ENCODE data around the gene DOCK2.

Gene DOCK2

GRCh38 chr5:169988947-169989346 is 351.9 kb downstream of the DOCK2 start:
- DNase-seq (ENCODE audit: low spot score), result no peak

DNA sequence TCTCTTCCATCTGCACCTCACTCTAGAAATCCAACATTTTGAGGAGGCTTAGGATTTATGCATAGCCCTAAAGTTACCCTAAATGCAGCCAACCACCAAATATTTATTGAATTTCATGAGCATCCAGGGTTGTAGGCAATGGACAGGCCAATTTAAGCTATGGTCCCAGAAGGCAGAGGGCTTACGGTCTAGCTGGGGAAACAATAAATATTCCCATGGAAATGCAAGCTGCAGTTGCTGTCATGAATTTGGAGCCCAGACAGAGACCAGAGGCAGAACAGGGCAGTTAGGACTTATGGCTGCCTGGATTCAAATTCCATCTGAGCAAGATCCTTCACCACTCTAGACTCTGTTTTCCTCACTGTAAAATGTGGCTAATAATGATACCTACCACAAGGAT is 352.3 kb downstream of the DOCK2 start:
- no peak for DNase-seq (ENCODE audit: low spot score)

DNA sequence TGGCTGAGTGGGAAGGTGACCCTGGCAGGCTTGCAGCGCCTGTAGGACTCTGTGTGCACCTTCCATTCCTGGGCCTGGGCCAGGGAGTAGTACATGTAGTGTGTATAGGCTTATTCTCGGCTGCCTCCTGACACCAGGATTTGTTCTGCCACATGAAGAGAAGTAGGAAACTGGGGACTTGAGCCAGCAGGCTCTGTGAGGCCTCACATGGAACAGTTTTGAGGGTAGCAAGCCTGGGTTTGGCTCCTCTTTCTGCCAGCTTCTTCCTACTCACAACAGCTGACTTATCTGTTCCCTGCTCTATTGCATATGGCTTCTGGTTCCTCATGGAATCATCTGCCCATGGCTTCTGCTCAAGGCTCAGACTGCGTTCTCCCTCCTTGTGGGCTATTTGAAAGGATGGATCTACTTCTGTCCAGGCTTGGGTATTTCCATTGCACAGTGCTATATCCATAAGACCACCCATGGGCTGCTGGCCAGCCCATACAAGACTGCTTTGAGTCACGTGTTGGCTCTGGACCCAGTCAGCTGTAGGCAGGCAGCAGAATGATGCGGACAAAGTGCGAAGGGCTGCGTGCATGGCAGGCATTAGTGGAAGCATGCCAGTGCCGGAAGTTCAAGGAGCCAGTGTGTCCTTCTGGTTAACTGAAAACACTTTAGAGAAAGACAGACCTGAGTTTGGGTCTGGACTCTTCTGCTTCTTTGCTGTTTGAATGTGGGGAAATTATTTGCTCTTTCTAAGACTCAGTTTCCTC is 354.2 kb downstream of the DOCK2 start:
- no peak for DNase-seq (ENCODE audit: low spot score)

DNA sequence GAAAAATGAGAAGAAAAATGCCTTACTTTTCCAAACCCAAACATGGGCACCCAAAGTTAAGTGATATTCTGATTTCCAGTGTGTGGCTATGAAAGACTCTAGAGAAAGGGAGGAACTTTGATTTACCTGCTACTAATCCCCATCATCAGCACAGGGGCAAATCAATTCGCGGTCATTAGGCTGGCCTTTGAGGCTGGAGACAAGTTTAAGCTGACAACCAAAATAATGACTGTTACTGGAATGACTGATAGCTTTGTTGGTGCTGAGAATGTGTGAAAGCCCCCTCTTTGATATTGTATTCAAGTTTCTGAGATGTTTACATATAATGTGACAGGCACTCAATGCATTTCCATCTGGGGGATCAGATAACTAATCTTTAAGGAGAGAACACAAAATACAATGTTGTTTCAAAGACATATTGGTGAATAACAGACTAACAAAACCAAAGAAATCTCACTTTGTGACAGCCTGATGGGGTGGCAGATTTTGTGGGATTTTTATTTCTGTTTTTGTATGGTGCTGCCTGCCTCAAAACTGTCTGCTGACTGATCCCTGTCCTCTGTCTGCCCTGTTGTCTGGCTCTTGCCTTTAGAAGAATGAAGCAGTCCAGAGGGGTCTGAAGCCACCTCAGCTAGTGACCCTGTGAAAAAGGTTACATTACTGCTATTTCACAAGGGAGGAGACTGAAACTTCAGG is 355.9 kb downstream of the DOCK2 start:
- no peak for DNase-seq (ENCODE audit: low spot score)

- DNase-seq (ENCODE audit: low spot score), result no peak
Measured at GRCh38 chr5:169993485-169993790, 356.4 kb downstream of the DOCK2 start.

- DNase-seq (ENCODE audit: low spot score), result no peak
Measured at GRCh38 chr5:169997798-169998197, 360.7 kb downstream of the DOCK2 start.

DNA sequence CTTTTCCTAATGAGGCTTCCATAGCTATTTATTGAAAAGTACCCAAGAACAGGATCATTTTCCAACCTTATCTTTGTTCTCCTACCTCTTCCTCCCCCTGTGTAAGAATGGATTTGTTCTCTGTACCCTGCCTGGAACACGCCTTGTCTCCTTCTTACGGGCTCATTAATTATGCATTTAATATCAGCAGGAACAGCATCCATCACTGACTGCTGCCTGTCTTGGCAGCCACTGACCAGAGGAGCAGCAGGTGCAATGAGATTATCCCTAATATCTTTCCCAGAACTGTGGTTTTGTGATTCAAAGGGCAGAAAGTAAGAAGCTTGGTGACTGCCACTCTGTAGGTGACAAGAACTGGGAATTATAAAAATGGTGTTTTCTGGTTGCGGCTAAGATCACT is 362.5 kb downstream of the DOCK2 start:
- DNase-seq (ENCODE audit: low spot score), result no peak

DNA sequence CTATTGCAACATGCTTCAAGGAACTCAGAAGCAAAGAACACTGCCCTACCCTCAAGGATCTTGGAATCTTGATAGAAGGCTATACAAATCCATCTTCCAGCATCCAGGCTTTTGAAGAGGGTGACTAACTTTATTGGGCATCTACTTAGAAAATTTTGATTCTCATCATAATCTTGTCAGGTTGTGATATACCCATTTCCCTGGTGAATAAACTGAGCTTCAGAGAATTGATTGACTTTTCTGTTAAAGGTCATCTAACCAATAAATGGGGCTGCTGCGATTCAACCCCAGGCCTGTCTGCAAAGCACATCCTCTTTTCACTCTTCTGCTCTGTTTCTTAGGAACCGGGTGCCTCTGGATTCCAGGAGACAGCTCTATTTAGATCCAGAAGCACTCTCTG is 363.1 kb downstream of the DOCK2 start:
- no peak for DNase-seq (ENCODE audit: low spot score)

GRCh38 chr5:170006021-170006420 is 368.9 kb downstream of the DOCK2 start:
- DNase-seq (ENCODE audit: low spot score), result no peak

GRCh38 chr5:170008376-170008775 is 371.3 kb downstream of the DOCK2 start:
- no peak for DNase-seq (ENCODE audit: low spot score)

GRCh38 chr5:170010595-170010994 is 373.5 kb downstream of the DOCK2 start:
- DNase-seq (ENCODE audit: low spot score), result no peak

- no peak for DNase-seq (ENCODE audit: low spot score)
Measured at GRCh38 chr5:170011751-170012150, 374.7 kb downstream of the DOCK2 start.

- no peak for DNase-seq (ENCODE audit: low spot score)
Measured at GRCh38 chr5:170012622-170013021, 375.5 kb downstream of the DOCK2 start.

- DNase-seq (ENCODE audit: low spot score), result no peak
Measured at GRCh38 chr5:170020423-170020822, 383.3 kb downstream of the DOCK2 start.

GRCh38 chr5:170021506-170021905 is 384.4 kb downstream of the DOCK2 start:
- DNase-seq (ENCODE audit: low spot score), result no peak

DNA sequence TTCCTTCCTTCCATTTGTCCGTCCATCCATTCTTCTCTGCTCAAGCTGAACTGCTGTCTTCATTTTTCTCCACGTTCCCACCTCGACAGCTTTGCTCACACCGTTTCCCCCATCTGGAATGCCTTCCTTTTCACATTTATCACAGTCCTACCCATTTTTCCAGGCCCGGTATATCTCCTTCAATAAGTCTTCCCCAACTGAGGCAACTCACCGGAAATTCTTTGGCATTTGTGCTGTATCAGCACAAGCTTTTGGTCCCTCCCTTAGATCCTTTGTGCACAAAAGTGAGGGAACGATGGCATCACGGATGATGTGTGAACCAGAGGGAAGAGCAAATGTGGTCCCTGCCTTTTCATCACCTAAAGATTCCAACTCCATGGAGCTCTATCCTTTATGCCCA is 388.8 kb downstream of the DOCK2 start:
- no peak for DNase-seq (ENCODE audit: low spot score)

- peak; percentile 32 for DNase-seq (ENCODE audit: low spot score)
Measured at GRCh38 chr5:170028124-170028523, 391.0 kb downstream of the DOCK2 start.

- no peak for DNase-seq (ENCODE audit: low spot score)
Measured at GRCh38 chr5:170034231-170034630, 397.2 kb downstream of the DOCK2 start.

DNA sequence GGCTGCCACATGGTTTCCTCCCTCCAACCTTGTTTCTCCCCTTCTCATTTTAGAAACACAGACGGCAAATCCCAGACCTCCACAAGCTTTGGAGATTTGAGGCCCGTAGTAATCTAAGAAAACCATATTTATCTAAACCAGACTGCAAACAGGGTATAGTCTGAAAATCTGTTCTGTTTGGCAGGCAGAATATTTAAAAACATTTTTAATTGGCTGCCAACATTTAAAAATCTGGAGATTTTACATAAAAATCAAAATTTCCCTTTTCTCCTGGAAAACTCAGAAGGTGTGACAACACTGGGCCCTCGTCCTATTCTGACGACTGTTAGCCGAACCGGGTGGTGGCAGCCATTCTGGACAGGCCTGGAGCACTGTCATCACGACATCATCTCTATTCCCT is 401.2 kb downstream of the DOCK2 start:
- DNase-seq (ENCODE audit: low spot score), result no peak

GRCh38 chr5:170039830-170040229 is 402.8 kb downstream of the DOCK2 start:
- no peak for DNase-seq (ENCODE audit: low spot score)

DNA sequence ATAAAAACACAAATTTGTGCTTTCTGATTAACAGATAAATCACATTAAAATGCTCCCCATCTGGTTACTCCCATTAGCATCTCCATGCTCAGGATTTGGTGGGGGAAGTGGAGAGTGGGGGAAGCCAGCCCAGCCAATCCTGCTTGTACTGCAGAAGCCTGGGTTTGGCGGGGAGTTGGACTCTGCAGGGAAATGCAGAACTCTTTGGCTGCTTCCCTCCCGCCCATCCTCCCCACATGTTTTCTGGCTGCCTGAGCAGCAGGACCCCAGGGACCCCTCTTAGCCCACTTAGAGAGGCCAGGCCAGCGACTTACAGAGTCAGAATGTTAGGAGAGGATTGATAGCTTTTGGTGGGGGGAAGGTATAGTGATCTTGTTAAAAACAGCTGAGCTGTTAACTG is 409.2 kb downstream of the DOCK2 start:
- DNase-seq (ENCODE audit: low spot score), result no peak

DNA sequence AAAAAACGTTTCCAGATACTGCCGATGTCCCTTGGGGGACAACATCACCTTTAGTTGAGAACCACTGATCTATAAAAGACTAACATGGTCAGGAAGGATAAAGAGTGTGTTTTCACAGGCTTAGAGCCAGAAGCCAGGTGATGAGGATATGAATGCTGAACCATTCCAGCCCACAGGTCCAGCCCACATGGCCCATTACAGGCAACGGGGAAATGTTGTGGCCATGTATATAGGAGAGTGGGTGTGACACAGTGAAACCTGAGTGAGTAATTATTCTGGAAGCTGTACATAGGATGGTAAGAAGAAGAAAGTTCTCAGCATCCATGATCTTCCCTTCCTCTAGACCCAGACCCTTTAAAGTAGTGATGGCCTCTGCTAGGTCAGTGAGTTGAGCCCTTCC is 412.6 kb downstream of the DOCK2 start:
- no peak for DNase-seq (ENCODE audit: low spot score)

DNA sequence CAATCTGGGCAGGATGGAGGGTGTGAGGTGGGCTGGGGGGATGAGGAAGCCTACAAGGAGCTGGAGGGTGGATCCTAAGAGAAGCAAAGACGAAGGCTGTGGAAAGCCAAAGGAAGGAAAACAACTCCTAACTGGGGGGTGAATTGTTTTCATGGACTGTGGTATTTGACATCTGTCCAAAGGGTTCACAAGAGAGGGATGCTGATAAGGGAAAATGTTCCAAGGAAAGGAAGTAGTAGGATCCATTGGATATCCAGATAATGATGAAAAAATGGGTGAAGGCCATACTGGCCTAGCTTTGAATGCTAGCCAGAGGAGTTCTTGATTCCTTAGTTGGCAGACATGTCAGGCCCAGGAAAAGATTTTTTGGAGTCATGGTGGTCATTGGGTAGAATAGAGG is 416.8 kb downstream of the DOCK2 start:
- DNase-seq (ENCODE audit: low spot score), result no peak

DNA sequence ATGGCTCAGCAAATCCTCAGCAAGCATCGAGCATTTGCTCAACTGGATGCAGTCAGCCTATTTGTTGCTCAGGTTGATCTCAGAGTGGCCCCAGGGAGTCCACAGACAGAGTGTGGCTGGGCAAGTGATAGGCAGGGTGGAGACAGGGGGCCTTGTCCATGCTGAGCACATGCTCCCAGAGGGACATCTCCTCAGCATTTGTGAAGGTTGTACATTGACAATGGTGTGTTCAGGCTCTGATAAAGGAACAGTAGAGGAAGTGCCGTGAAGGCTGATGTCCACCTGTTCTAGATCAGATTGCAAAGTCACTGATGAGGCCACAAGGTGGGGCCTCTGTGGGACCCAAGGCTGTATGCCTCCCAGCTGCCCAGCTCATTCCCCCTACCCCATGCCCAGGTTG is 418.5 kb downstream of the DOCK2 start:
- no peak for DNase-seq (ENCODE audit: low spot score)
